HepG2 (cell line): ENCODE results near the gene ACP5. TPM values are rescaled to one million over a fixed set of nuclear protein-coding genes. Genes with fewer than 3 reads are reported as not detected.

ENCODE experiments used
- AGO1 ChIP-seq: fragments of 200-400 bp; formaldehyde crosslinking; IDR thresholded peaks from 2 replicates; pipeline ENCODE4 v1.6.1; 2017; ENCODE audit warnings: mild to moderate bottlenecking, low read depth, low read length, moderate library complexity; ENCODE audit not compliant: poor library complexity, severe bottlenecking
- BHLHE40 ChIP-seq: IDR thresholded peaks from 2 replicates; pipeline ENCODE4 v1.6.1; 2011; ENCODE audit warnings: low read length, improper control_type of control experiment
- CBX1 ChIP-seq: IDR thresholded peaks from one replicate; pipeline ENCODE4 v1.6.1; 2016; ENCODE audit warnings: antibody characterized with exemption, low read depth
- CHD2 ChIP-seq: IDR thresholded peaks from 2 replicates; pipeline ENCODE4 v1.6.1; 2011; ENCODE audit warnings: low read depth, low read length, improper control_type of control experiment
- KDM6A ChIP-seq: IDR thresholded peaks from 2 replicates; pipeline ENCODE4 v1.6.1; 2016; ENCODE audit warnings: low read depth
- KLF15 ChIP-seq: sonication (generic); formaldehyde crosslinking; IDR thresholded peaks from 2 replicates; pipeline ENCODE4 v1.8.1; 2023; ENCODE audit warnings: borderline replicate concordance, mild to moderate bottlenecking, inconsistent platforms, missing genetic modification reagents, mixed read lengths
- KMT2B ChIP-seq: IDR thresholded peaks from 2 replicates; pipeline ENCODE4 v1.6.1; 2016; ENCODE audit warnings: missing genetic modification reagents, missing compliant biosample characterization
- MED13 ChIP-seq: sonication (generic); formaldehyde crosslinking; IDR thresholded peaks from 2 replicates; pipeline ENCODE4 v1.5.0; 2020; ENCODE audit warnings: missing genetic modification reagents
- MZF1 ChIP-seq: sonication (generic); formaldehyde crosslinking; IDR thresholded peaks from 2 replicates; pipeline ENCODE4 v1.8.1; 2023; ENCODE audit warnings: mild to moderate bottlenecking, missing genetic modification reagents, borderline replicate concordance
- RARA ChIP-seq: IDR thresholded peaks from 2 replicates; pipeline ENCODE4 v1.6.1; 2016; ENCODE audit warnings: missing genetic modification reagents, missing compliant biosample characterization
- RBFOX2 ChIP-seq: fragments of 200-400 bp; formaldehyde crosslinking; IDR thresholded peaks from 2 replicates; pipeline ENCODE4 v1.6.1; 2017; ENCODE audit warnings: low read depth, mild to moderate bottlenecking, low read length
- REXO4 ChIP-seq: sonication (generic); formaldehyde crosslinking; IDR thresholded peaks from 2 replicates; pipeline ENCODE4 v1.8.0; 2022; ENCODE audit warnings: missing genetic modification reagents, mild to moderate bottlenecking, borderline replicate concordance
- SNAI1 ChIP-seq: sonication (generic); formaldehyde crosslinking; IDR thresholded peaks from 2 replicates; pipeline ENCODE4 v1.5.0; 2020; ENCODE audit warnings: mild to moderate bottlenecking, missing genetic modification reagents, borderline replicate concordance
- SP1 ChIP-seq, 2 experiments: fragments of 450-650 bp in 1 of 2; sonication (generic) in 1 of 2; formaldehyde crosslinking in 1 of 2; IDR thresholded peaks; 2 replicates each; pipeline versions ENCODE4 v1.4.0 to v1.6.1; 2016 to 2020; ENCODE audit warnings: missing genetic modification reagents in 1 of 2
- SRSF9 ChIP-seq: fragments of 200-400 bp; formaldehyde crosslinking; IDR thresholded peaks from 2 replicates; pipeline ENCODE4 v1.6.1; 2018; ENCODE audit warnings: borderline replicate concordance, mild to moderate bottlenecking, low read depth, low read length; ENCODE audit not compliant: insufficient read depth, poor library complexity, severe bottlenecking
- U2AF1 ChIP-seq: fragments of 200-400 bp; formaldehyde crosslinking; optimal IDR thresholded peaks from 2 replicates; pipeline ENCODE3; 2017; ENCODE audit warnings: mild to moderate bottlenecking, low read depth, low read length
- ZFP36 ChIP-seq: fragments of 150-350 bp; IDR thresholded peaks from 2 replicates; pipeline ENCODE4 v1.6.1; 2018; ENCODE audit warnings: borderline replicate concordance, low read length, low read depth; ENCODE audit not compliant: partially characterized antibody
- ZNF253 ChIP-seq: sonication (generic); formaldehyde crosslinking; IDR thresholded peaks from 2 replicates; pipeline ENCODE4 v1.8.0; 2022; ENCODE audit warnings: mild to moderate bottlenecking, missing genetic modification reagents, borderline replicate concordance
- ZNF644 ChIP-seq: IDR thresholded peaks from 2 replicates; pipeline ENCODE4 v1.6.1; 2016; ENCODE audit warnings: low read depth
- ZNF75D ChIP-seq: sonication (generic); formaldehyde crosslinking; IDR thresholded peaks from 2 replicates; pipeline ENCODE4 v1.8.1; 2023; ENCODE audit warnings: missing genetic modification reagents, mild to moderate bottlenecking, borderline replicate concordance
- polyA plus RNA-seq, 8 experiments: library from polyadenylated mRNA; depleted of rRNA in 3 of 8; stranded (reverse) in 7 of 8; unstranded in 1 of 8; fragments of >200 nt; fragmentation: Illumina TruSeq in 4 of 8; extraction: Trizol in 4 of 8; gene quantifications; 2 replicates each; pipeline versions ENCODE4 v1.2.1 to v1.2.3, GENCODE V29; 2011 to 2016; ENCODE audit warnings: low read depth in 4 of 8, missing spikeins in 1 of 8, mixed read lengths in 1 of 8; ENCODE audit not compliant: insufficient read depth in 1 of 8
- total RNA-seq, 5 experiments: library from RNA; depleted of rRNA; stranded (reverse); fragments of >200 nt; fragmentation: Illumina TruSeq; extraction: Trizol; gene quantifications; 2 replicates each; pipeline ENCODE4 v1.2.3, GENCODE V29; 2016; ENCODE audit warnings: low read depth in 1 of 5
- TF ChIP-seq, protein P1 (sequence below): sonication (generic); formaldehyde crosslinking; IDR thresholded peaks from 2 replicates; pipeline ENCODE4 v1.5.0; 2020; ENCODE audit warnings: mild to moderate bottlenecking, missing genetic modification reagents, borderline replicate concordance
- TF ChIP-seq, protein P2 (sequence below): sonication (generic); formaldehyde crosslinking; IDR thresholded peaks from 2 replicates; pipeline ENCODE4 v1.9.0; 2021; ENCODE audit warnings: missing genetic modification reagents, mild to moderate bottlenecking, borderline replicate concordance
- TF ChIP-seq, protein P3 (sequence below): IDR thresholded peaks from 2 replicates; pipeline ENCODE4 v1.6.1; 2018; ENCODE audit warnings: missing genetic modification reagents, mild to moderate bottlenecking, missing compliant biosample characterization

Gene ACP5
- total and polyA plus RNA-seq, 2 of the 13 experiments (the other 11 are each of a cell fraction or from before 2014, with no cell fraction given) = 1.3 to 6.7 TPM

DNA sequence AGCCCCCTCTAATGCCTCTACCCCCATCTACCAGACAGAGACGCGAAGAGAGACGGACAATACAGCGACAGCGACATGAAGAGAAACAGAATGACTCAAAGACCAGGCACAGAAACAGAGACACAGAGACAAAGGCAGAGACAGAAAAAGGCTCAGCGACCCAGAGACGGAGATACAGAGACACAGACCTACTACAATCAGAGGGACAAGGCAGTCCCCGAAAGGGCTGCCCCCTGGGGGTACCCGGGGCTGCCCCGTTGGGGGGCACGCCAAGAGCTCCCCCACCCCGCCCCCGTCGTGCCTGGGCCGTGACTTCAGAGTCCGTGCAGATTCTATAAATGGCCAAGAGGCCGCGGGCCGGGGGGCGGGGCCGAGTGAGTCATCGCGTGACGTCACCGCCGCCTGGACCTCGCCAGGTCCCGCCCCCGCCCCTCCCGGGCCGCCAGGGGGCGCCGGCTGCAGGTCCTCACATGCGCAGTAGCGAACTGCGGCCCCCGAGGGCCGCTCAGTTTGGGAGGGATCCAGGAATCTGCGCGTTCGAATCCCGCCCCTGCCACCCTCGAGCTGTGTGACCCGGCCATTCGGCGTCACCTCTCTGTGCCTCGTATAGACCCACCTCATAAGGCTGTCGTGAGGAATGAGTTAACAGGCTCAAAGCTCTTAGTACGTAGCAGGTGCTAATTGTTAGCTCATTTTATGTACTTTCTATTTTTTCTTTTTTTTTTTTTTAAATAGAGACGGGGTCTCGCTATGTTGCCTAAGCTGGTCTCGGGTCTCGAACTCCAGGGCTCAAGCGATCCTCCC lies 41.5 kb downstream of the ACP5 start (continued):
- TF ChIP-seq ZFP36 (peak; percentile 38), KLF15 (no peak), KDM6A (CRISPR knock-in tag) (no peak), CHD2 (no peak), MED13 (CRISPR knock-in tag) (no peak), REXO4 (CRISPR knock-in tag) (no peak), KMT2B (CRISPR knock-in tag) (no peak), SP1 (IDR thresholded peaks at IDR 0.05) (no peak), SP1 (CRISPR knock-in tag; IDR thresholded peaks at IDR 0.05) (peak; percentile 97), CBX1 (peak; percentile 35), RBFOX2 (peak; percentile 51; the same call in 1 of the 2 replicates), U2AF1 (no peak), ZNF75D (CRISPR knock-in tag) (no peak), SNAI1 (CRISPR knock-in tag) (no peak), MZF1 (CRISPR knock-in tag) (no peak), SRSF9 (no peak), BHLHE40 (no peak; the same call in 1 of the 2 replicates), RARA (CRISPR knock-in tag) (no peak), AGO1 (no peak), ZNF253 (CRISPR knock-in tag) (no peak), ZNF644 (CRISPR knock-in tag) (no peak)
- TF ChIP-seq, protein P1, sequence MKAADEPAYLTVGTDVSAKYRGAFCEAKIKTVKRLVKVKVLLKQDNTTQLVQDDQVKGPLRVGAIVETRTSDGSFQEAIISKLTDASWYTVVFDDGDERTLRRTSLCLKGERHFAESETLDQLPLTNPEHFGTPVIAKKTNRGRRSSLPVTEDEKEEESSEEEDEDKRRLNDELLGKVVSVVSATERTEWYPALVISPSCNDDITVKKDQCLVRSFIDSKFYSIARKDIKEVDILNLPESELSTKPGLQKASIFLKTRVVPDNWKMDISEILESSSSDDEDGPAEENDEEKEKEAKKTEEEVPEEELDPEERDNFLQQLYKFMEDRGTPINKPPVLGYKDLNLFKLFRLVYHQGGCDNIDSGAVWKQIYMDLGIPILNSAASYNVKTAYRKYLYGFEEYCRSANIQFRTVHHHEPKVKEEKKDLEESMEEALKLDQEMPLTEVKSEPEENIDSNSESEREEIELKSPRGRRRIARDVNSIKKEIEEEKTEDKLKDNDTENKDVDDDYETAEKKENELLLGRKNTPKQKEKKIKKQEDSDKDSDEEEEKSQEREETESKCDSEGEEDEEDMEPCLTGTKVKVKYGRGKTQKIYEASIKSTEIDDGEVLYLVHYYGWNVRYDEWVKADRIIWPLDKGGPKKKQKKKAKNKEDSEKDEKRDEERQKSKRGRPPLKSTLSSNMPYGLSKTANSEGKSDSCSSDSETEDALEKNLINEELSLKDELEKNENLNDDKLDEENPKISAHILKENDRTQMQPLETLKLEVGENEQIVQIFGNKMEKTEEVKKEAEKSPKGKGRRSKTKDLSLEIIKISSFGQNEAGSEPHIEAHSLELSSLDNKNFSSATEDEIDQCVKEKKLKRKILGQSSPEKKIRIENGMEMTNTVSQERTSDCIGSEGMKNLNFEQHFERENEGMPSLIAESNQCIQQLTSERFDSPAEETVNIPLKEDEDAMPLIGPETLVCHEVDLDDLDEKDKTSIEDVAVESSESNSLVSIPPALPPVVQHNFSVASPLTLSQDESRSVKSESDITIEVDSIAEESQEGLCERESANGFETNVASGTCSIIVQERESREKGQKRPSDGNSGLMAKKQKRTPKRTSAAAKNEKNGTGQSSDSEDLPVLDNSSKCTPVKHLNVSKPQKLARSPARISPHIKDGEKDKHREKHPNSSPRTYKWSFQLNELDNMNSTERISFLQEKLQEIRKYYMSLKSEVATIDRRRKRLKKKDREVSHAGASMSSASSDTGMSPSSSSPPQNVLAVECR (CRISPR knock-in tag) = peak; percentile 26; the same call in 1 of the 2 replicates
- TF ChIP-seq, protein P2, sequence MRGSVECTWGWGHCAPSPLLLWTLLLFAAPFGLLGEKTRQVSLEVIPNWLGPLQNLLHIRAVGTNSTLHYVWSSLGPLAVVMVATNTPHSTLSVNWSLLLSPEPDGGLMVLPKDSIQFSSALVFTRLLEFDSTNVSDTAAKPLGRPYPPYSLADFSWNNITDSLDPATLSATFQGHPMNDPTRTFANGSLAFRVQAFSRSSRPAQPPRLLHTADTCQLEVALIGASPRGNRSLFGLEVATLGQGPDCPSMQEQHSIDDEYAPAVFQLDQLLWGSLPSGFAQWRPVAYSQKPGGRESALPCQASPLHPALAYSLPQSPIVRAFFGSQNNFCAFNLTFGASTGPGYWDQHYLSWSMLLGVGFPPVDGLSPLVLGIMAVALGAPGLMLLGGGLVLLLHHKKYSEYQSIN (CRISPR knock-in tag) = no peak
- TF ChIP-seq, protein P3, sequence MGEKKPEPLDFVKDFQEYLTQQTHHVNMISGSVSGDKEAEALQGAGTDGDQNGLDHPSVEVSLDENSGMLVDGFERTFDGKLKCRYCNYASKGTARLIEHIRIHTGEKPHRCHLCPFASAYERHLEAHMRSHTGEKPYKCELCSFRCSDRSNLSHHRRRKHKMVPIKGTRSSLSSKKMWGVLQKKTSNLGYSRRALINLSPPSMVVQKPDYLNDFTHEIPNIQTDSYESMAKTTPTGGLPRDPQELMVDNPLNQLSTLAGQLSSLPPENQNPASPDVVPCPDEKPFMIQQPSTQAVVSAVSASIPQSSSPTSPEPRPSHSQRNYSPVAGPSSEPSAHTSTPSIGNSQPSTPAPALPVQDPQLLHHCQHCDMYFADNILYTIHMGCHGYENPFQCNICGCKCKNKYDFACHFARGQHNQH (CRISPR knock-in tag) = peak; percentile 54
